ENCODE data around the gene IMP4. TPM values are rescaled to one million over a fixed set of nuclear protein-coding genes. Genes with fewer than 3 reads are reported as not detected.

Gene IMP4
- total RNA-seq, 1 experiment from 2014 or later: 120 TPM

GRCh38 chr2:130313812-130314334 is 28.8 kb upstream of the IMP4 start:
- H3K27ac Mint-ChIP-seq (ENCODE audit: unreplicated experiment): no peak overlapping the region
- ChIA-PET CTCF (no interaction called here), POLR2A (no interaction called here)
- intact Hi-C loops (cut with micrococcal nuclease; ENCODE audit: unreplicated experiment): no loop called here
- H3K36me3 ChIP-seq (ENCODE audit: control insufficient read depth, insufficient read depth, low read length): no peaks in the 10 kb centered on the region
- H3K9me3 ChIP-seq: no peaks in the 10 kb centered on the region
- no peaks in the 10 kb centered on the region for H3K9me3 Mint-ChIP-seq (ENCODE audit: unreplicated experiment)
- TF ChIP-seq CTCF (IDR thresholded peaks at IDR 0.05; ENCODE audit: insufficient read depth in 1 of 2, low read depth in 1 of 2, low read length in 1 of 2, severe bottlenecking in 1 of 2, unreplicated experiment in 1 of 2): no peak
- no peak overlapping the region for H3K4me3 Mint-ChIP-seq (ENCODE audit: unreplicated experiment)
- no peaks in the 10 kb centered on the region for H3K27me3 Mint-ChIP-seq (ENCODE audit: insufficient read depth, unreplicated experiment)
- H3K4me1 Mint-ChIP-seq (ENCODE audit: low read depth, unreplicated experiment): no peaks in the 10 kb centered on the region
- no peaks in the 10 kb centered on the region; the same call in 1 of the 2 replicates for H3K27me3 ChIP-seq (replicated peaks; ENCODE audit: control insufficient read depth, insufficient read depth, low read length)
- no TSS peak for BruUV-seq (replicated peaks)
- no peaks in the 10 kb centered on the region for H3K36me3 Mint-ChIP-seq (ENCODE audit: insufficient read depth, unreplicated experiment)
- DNase-seq: no peak
- H3K4me3 ChIP-seq (ENCODE audit: low read depth, low read length): no peak overlapping the region
- H3K4me1 ChIP-seq: no peaks in the 10 kb centered on the region

GRCh38 chr2:130314377-130314776 is 28.3 kb upstream of the IMP4 start:
- Mint-ChIP-seq H3K4me1 (ENCODE audit: low read depth, unreplicated experiment) (no peaks in the 10 kb centered on the region), H3K27ac (ENCODE audit: unreplicated experiment) (no peak overlapping the region), H3K9me3 (ENCODE audit: unreplicated experiment) (no peaks in the 10 kb centered on the region), H3K4me3 (ENCODE audit: unreplicated experiment) (no peak overlapping the region), H3K36me3 (ENCODE audit: insufficient read depth, unreplicated experiment) (no peaks in the 10 kb centered on the region), H3K27me3 (ENCODE audit: insufficient read depth, unreplicated experiment) (no peaks in the 10 kb centered on the region)
- Histone ChIP-seq H3K4me1 (no peaks in the 10 kb centered on the region), H3K9me3 (no peaks in the 10 kb centered on the region), H3K36me3 (ENCODE audit: control insufficient read depth, insufficient read depth, low read length) (no peaks in the 10 kb centered on the region), H3K4me3 (ENCODE audit: low read depth, low read length) (no peak overlapping the region), H3K27me3 (replicated peaks; ENCODE audit: control insufficient read depth, insufficient read depth, low read length) (no peaks in the 10 kb centered on the region)
- intact Hi-C loops (cut with micrococcal nuclease; ENCODE audit: unreplicated experiment): no loop called here
- ChIA-PET CTCF (no interaction called here), POLR2A (no interaction called here)
- no peak for TF ChIP-seq CTCF (IDR thresholded peaks at IDR 0.05; ENCODE audit: insufficient read depth in 1 of 2, low read depth in 1 of 2, low read length in 1 of 2, severe bottlenecking in 1 of 2, unreplicated experiment in 1 of 2)
- no TSS peak for BruUV-seq (replicated peaks)
- no peak for DNase-seq

- Mint-ChIP-seq H3K27ac (ENCODE audit: unreplicated experiment) (no peak overlapping the region), H3K27me3 (ENCODE audit: insufficient read depth, unreplicated experiment) (peaks cover 2% of the 10 kb centered on the region), H3K4me3 (ENCODE audit: unreplicated experiment) (no peak overlapping the region), H3K4me1 (ENCODE audit: low read depth, unreplicated experiment) (no peaks in the 10 kb centered on the region), H3K36me3 (ENCODE audit: insufficient read depth, unreplicated experiment) (no peaks in the 10 kb centered on the region), H3K9me3 (ENCODE audit: unreplicated experiment) (no peaks in the 10 kb centered on the region)
- H3K4me1 ChIP-seq: no peaks in the 10 kb centered on the region
- BruUV-seq (replicated peaks): no TSS peak
- H3K36me3 ChIP-seq (ENCODE audit: control insufficient read depth, insufficient read depth, low read length): no peaks in the 10 kb centered on the region
- intact Hi-C loops (cut with micrococcal nuclease; ENCODE audit: unreplicated experiment): no loop called here
- no peaks in the 10 kb centered on the region for H3K27me3 ChIP-seq (replicated peaks; ENCODE audit: control insufficient read depth, insufficient read depth, low read length)
- ChIA-PET CTCF (no interaction called here), POLR2A (interaction anchor here (0.6 kb wide), 1 partner anchor 66 kb away, joined by 3 read pairs; no protein-coding TSS in a partner anchor)
- H3K9me3 ChIP-seq: no peaks in the 10 kb centered on the region; the same call in 1 of the 2 replicates
- no peak overlapping the region for H3K4me3 ChIP-seq (ENCODE audit: low read depth, low read length)
- no peak for DNase-seq
- no peak for TF ChIP-seq CTCF (IDR thresholded peaks at IDR 0.05; ENCODE audit: insufficient read depth in 1 of 2, low read depth in 1 of 2, low read length in 1 of 2, severe bottlenecking in 1 of 2, unreplicated experiment in 1 of 2)
Observed at GRCh38 chr2:130316596-130316995, 26.1 kb upstream of the IMP4 start.
